Measurements from ENCODE around the gene MELTF.

DNA sequence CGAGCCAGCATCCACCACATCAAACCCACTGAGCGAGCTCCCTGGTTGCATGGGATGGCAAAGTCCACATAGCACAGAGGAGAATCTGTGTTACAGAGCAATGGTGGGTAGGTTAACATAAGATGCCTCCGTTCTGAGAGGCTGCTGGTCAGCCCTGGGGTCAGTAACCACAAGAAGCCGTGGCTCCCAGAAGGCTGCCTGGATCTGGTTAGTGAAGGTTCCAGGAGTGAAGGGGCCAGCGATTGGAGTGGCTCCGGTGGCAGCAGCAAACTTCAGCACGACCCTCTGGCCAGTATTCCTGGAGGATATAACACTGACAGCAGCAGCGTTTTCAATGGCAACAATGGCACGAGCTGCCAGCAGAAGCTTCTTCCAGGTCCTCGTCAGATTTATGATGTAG is 42.6 kb downstream of the MELTF start:
- TF ChIP-seq ISL1 (CRISPR knock-in tag; IDR thresholded peaks at IDR 0.05) (no peak), ZC3H10 (CRISPR knock-in tag; IDR thresholded peaks at IDR 0.05) (no peak), ZFP3 (CRISPR knock-in tag; IDR thresholded peaks at IDR 0.05) (no peak)
- TF ChIP-seq, protein P1, sequence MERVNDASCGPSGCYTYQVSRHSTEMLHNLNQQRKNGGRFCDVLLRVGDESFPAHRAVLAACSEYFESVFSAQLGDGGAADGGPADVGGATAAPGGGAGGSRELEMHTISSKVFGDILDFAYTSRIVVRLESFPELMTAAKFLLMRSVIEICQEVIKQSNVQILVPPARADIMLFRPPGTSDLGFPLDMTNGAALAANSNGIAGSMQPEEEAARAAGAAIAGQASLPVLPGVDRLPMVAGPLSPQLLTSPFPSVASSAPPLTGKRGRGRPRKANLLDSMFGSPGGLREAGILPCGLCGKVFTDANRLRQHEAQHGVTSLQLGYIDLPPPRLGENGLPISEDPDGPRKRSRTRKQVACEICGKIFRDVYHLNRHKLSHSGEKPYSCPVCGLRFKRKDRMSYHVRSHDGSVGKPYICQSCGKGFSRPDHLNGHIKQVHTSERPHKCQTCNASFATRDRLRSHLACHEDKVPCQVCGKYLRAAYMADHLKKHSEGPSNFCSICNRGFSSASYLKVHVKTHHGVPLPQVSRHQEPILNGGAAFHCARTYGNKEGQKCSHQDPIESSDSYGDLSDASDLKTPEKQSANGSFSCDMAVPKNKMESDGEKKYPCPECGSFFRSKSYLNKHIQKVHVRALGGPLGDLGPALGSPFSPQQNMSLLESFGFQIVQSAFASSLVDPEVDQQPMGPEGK (CRISPR knock-in tag; IDR thresholded peaks at IDR 0.05; ENCODE audit: borderline replicate concordance) = no peak
- TF ChIP-seq, protein P2, sequence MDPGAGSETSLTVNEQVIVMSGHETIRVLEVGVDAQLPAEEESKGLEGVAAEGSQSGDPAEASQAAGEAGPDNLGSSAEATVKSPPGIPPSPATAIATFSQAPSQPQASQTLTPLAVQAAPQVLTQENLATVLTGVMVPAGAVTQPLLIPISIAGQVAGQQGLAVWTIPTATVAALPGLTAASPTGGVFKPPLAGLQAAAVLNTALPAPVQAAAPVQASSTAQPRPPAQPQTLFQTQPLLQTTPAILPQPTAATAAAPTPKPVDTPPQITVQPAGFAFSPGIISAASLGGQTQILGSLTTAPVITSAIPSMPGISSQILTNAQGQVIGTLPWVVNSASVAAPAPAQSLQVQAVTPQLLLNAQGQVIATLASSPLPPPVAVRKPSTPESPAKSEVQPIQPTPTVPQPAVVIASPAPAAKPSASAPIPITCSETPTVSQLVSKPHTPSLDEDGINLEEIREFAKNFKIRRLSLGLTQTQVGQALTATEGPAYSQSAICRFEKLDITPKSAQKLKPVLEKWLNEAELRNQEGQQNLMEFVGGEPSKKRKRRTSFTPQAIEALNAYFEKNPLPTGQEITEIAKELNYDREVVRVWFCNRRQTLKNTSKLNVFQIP (CRISPR knock-in tag; IDR thresholded peaks at IDR 0.05; ENCODE audit: borderline replicate concordance, low read depth) = no peak
